ENCODE results near the gene SH3RF1. TPM values are rescaled to one million over a fixed set of nuclear protein-coding genes. Genes with fewer than 3 reads are reported as not detected.

The SH3RF1 gene
- total and polyA plus RNA-seq, 10 of the 15 experiments (the other 5 are each of a cell fraction or from before 2014, with no cell fraction given) = 4.5 to 22.5 (median 10.4) TPM

- no peaks in the 10 kb centered on the region; the same call in 1 of the 2 replicates for H3K4me1 ChIP-seq (ENCODE audit: control insufficient read depth, insufficient read depth, low read length)
- H4K20me1 ChIP-seq (ENCODE audit: control insufficient read depth, insufficient read depth) = no peaks in the 10 kb centered on the region
- intact Hi-C loops (cut with micrococcal nuclease; ENCODE audit: unreplicated experiment) (no loop called here), in situ Hi-C loops (cut with MboI) (no loop called here)
- no TSS peak for BruUV-seq (replicated peaks)
- CTCF ChIA-PET = no interaction called here
- H3K36me3 ChIP-seq (ENCODE audit: control insufficient read depth in 2 of 2, insufficient read depth in 2 of 2, low read length in 1 of 2) = no peaks in the 10 kb centered on the region; a peak in 1 of 4 replicates
- no peaks in the 10 kb centered on the region for H3K27me3 ChIP-seq (replicated peaks in 1 of 2; ENCODE audit: control insufficient read depth in 2 of 2, insufficient read depth in 2 of 2, low read length in 1 of 2)
- H3K27ac ChIP-seq (ENCODE audit: control insufficient read depth, insufficient read depth) = no peak overlapping the region
- POLR2A ChIA-PET = no interaction called here
- TF ChIP-seq NR2C2 (IDR thresholded peaks at IDR 0.05; ENCODE audit: borderline replicate concordance, control insufficient read depth, insufficient read length, low read depth) (no peak), MYB (IDR thresholded peaks at IDR 0.05; ENCODE audit: borderline replicate concordance, low read depth, low read length) (no peak), BRCA1 (IDR thresholded peaks at IDR 0.05; ENCODE audit: low read depth, low read length) (no peak), BCLAF1 (IDR thresholded peaks at IDR 0.05) (no peak), CREB1 (IDR thresholded peaks at IDR 0.05; ENCODE audit: low read depth) (no peak), ZNF274 (IDR thresholded peaks at IDR 0.05; ENCODE audit: insufficient read depth, insufficient read length) (no peak), ZNF592 (IDR thresholded peaks at IDR 0.05) (no peak)
- H3K9me3 ChIP-seq (replicated peaks; ENCODE audit: control insufficient read depth, insufficient read depth, low read length) = no peaks in the 10 kb centered on the region
- H3K9ac ChIP-seq (ENCODE audit: control insufficient read depth, insufficient read depth, low read length) = no peak overlapping the region
- no peak overlapping the region for H3K4me3 ChIP-seq
- no peak for DNase-seq (ENCODE audit: low read depth, low spot score)
- H3K79me2 ChIP-seq (ENCODE audit: control insufficient read depth, insufficient read depth, low read length) = no peaks in the 10 kb centered on the region
- no peak overlapping the region for H3K4me2 ChIP-seq (ENCODE audit: control insufficient read depth, insufficient read depth)
- no peak for FAIRE-seq
- no peak overlapping the region for H2AFZ ChIP-seq (ENCODE audit: control insufficient read depth, low read depth, low read length)
- SMC1A ChIA-PET (ENCODE audit: uncharacterized antibody, unreplicated experiment) = interaction anchor here (1.1 to 1.7 kb wide), 3 partner anchors 10 to 343 kb away, joined by 3 to 7 read pairs (median 4); no protein-coding TSS in a partner anchor
- no peak for ATAC-seq
- RAD21 ChIA-PET (ENCODE audit: unreplicated experiment) = interaction anchor here (0.7 to 1.1 kb wide), 2 partner anchors 26 to 127 kb away, joined by 3 read pairs; no protein-coding TSS in a partner anchor
These were observed 127.8 kb downstream of the SH3RF1 start for GRCh38 chr4:169142906-169143305.

Data from GM12878 (cell line).